Progenitor cell of endocrine pancreas (in vitro differentiated cells): ENCODE measurements around the gene C12orf56. TPM values are rescaled to one million over a fixed set of nuclear protein-coding genes. Genes with fewer than 3 reads are reported as not detected.
A peak's percentile ranks its signal among the peaks of the same experiment; 100 is the strongest.
"Not testable (repeated sequence)": the region's sequence is repeated elsewhere in the genome, so short reads cannot be mapped to it uniquely, and the experiment has no call there.

Experiments used
- DNase-seq: peaks from one replicate; pipeline ENCODE4 v3.0.0; 2021; ENCODE audit warnings: low spot score; ENCODE audit not compliant: unreplicated experiment
- H3K27ac Mint-ChIP-seq: 2 replicates; pipeline ENCODE4 v1.8.0; 2021; ENCODE audit warnings: mild to moderate bottlenecking, moderate library complexity, mixed read lengths
- H3K27me3 Mint-ChIP-seq: 2 replicates; pipeline ENCODE4 v1.8.0; 2021; ENCODE audit warnings: mixed read lengths
- H3K36me3 Mint-ChIP-seq: 2 replicates; pipeline ENCODE4 v1.8.0; 2022; ENCODE audit warnings: mixed read lengths; ENCODE audit not compliant: insufficient read depth
- H3K4me1 Mint-ChIP-seq: 2 replicates; pipeline ENCODE4 v1.8.0; 2021; ENCODE audit warnings: low read depth, mixed read lengths
- H3K4me3 Mint-ChIP-seq: 2 replicates; pipeline ENCODE4 v1.8.0; 2021; ENCODE audit warnings: low read depth, mild to moderate bottlenecking, moderate library complexity, mixed read lengths
- H3K9me3 Mint-ChIP-seq: 2 replicates; pipeline ENCODE4 v1.8.0; 2021; ENCODE audit warnings: low read depth, mixed read lengths
- CTCF ChIP-seq: fragments of 200-600 bp; sonication (generic); IDR thresholded peaks from one replicate; pipeline ENCODE4 v1.5.0; 2021; ENCODE audit warnings: antibody characterized with exemption, mild to moderate bottlenecking; ENCODE audit not compliant: unreplicated experiment
- total RNA-seq: library from RNA; stranded (reverse); gene quantifications from 2 replicates; pipeline ENCODE4 v1.2.1, GENCODE V29; 2021

Gene C12orf56
- total RNA-seq, 1 donor from 2014 or later = 0.84 TPM

GRCh38 chr12:64296301-64296700, 94.3 kb downstream of the C12orf56 start:
- Mint-ChIP-seq H3K4me3 (no peak overlapping the region), H3K27me3 (no peaks in the 10 kb centered on the region), H3K4me1 (no peaks in the 10 kb centered on the region), H3K36me3 (no peaks in the 10 kb centered on the region), H3K27ac (no peak overlapping the region), H3K9me3 (peaks cover 9% of the 10 kb centered on the region)
- TF ChIP-seq CTCF = no peak
- DNase-seq = no peak

GRCh38 chr12:64293654-64294364, 96.7 kb downstream of the C12orf56 start:
- Mint-ChIP-seq H3K36me3 (no peaks in the 10 kb centered on the region), H3K4me1 (no peaks in the 10 kb centered on the region), H3K4me3 (peak overlapping the region; percentile 55), H3K27ac (no peak overlapping the region), H3K27me3 (no peaks in the 10 kb centered on the region), H3K9me3 (no peaks in the 10 kb centered on the region)
- no peak for TF ChIP-seq CTCF
- DNase-seq = no peak

DNA sequence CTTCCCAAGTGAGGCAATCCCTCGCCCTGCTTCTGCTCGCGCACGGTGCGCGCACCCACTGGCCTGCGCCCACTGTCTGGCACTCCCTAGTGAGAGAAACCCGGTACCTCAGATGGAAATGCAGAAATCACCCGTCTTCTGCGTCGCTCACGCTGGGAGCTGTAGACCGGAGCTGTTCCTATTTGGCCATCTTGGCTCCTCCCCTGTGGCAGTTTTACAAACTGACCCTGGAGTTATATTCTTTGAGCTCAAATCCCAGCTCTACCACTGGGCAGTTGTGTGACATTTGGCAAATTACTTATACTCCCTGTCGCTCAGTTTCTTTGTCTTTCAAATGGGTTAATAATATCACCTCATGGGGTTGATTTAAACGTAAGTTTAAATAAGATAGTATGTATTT, 97.4 kb downstream of the C12orf56 start:
- H3K27ac Mint-ChIP-seq, H3K27me3 Mint-ChIP-seq, H3K9me3 Mint-ChIP-seq, H3K36me3 Mint-ChIP-seq, H3K4me1 Mint-ChIP-seq, DNase-seq: not testable (repeated sequence)
- H3K4me3 Mint-ChIP-seq = peak overlapping the region; percentile 55

DNA sequence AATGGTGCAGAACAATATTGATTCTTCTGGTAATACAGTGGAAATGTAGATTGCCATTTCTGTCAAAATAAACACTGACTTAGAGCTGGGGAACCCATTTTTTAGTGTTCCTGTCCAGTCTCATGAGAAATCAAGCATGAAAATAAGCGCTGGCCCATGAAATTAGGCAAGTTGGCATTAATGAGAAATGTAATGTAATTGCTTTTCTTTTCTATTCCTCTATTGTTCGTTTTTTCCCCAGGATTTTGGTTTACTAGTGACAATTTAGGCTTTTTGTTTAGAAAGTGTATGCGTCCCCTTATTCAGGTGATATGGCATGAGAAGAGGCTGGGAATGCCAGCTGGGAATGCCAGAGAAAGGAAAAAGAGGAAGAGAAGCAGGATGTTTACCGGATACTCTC, 104.0 kb downstream of the C12orf56 start:
- TF ChIP-seq CTCF = no peak
- H3K27me3 Mint-ChIP-seq = no peaks in the 10 kb centered on the region

DNA sequence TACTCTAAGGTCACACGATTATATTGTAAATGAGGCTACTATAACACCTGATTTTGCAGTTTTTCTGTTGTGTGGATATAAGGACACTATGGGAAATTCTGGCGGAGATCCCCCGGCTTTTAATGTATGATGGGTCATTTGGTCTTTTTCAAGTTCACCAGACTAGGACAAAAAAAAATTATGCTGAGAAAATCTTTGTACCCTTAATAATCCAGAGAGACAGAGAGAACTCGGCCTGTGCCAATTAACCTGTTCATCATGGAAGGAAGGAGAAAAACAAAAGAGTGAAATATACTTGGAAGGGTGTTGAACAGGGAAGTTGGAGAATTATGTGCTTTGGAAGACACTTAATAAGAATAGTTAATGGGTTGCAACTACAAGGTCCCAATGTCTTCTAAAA, 106.3 kb downstream of the C12orf56 start:
- DNase-seq = no peak
- Mint-ChIP-seq H3K27ac (no peak overlapping the region), H3K4me3 (no peak overlapping the region), H3K36me3 (no peaks in the 10 kb centered on the region), H3K9me3 (no peaks in the 10 kb centered on the region), H3K4me1 (peaks cover 1% of the 10 kb centered on the region), H3K27me3 (no peaks in the 10 kb centered on the region)
- no peak for TF ChIP-seq CTCF

More for the DNA sequence above, 104.0 kb downstream of the C12orf56 start:
- DNase-seq = no peak
- Mint-ChIP-seq H3K36me3 (no peaks in the 10 kb centered on the region), H3K4me1 (peaks cover 1% of the 10 kb centered on the region), H3K4me3 (no peak overlapping the region), H3K9me3 (no peaks in the 10 kb centered on the region), H3K27ac (no peak overlapping the region)

- no peak overlapping the region for H3K27ac Mint-ChIP-seq
- H3K27me3 Mint-ChIP-seq = no peaks in the 10 kb centered on the region
- H3K9me3 Mint-ChIP-seq = peaks cover 4% of the 10 kb centered on the region
- no peak for DNase-seq
- peaks cover 1% of the 10 kb centered on the region for H3K4me1 Mint-ChIP-seq
- no peak for TF ChIP-seq CTCF
- H3K36me3 Mint-ChIP-seq = no peaks in the 10 kb centered on the region
- H3K4me3 Mint-ChIP-seq = no peak overlapping the region
Observed at GRCh38 chr12:64278421-64278820, 112.1 kb downstream of the C12orf56 start.
